Esophagus (tissue), 2 donors: ENCODE results near the gene SLC19A1. TPM values are rescaled to one million over a fixed set of nuclear protein-coding genes. Genes with fewer than 3 reads are reported as not detected.

ENCODE experiments used
- H3K27ac ChIP-seq, 2 donors: one replicate each; pipeline ENCODE4 v1.5.1; 2013; ENCODE audit warnings: low read depth in 2 of 2, mild to moderate bottlenecking in 2 of 2, inconsistent platforms in 1 of 2, low read length in 1 of 2, moderate library complexity in 1 of 2
- H3K27me3 ChIP-seq, 2 donors: one replicate each; pipeline ENCODE4 v1.6.1; 2013; ENCODE audit warnings: low read length in 2 of 2, control low read depth in 1 of 2, mild to moderate bottlenecking in 1 of 2; ENCODE audit not compliant: insufficient read depth in 2 of 2, control insufficient read depth in 1 of 2
- H3K36me3 ChIP-seq, 2 donors: one replicate each; pipeline ENCODE4 v1.6.1; 2013; ENCODE audit warnings: low read length in 1 of 2; ENCODE audit not compliant: control insufficient read depth in 2 of 2, insufficient read depth in 2 of 2
- H3K4me1 ChIP-seq, 2 donors: one replicate each; pipeline ENCODE4 v1.6.1; 2013; ENCODE audit warnings: low read length in 1 of 2; ENCODE audit not compliant: control insufficient read depth in 2 of 2, insufficient read depth in 2 of 2
- H3K4me3 ChIP-seq, 2 donors: one replicate each; pipeline ENCODE4 v1.5.1; 2013; ENCODE audit warnings: low read length in 2 of 2, mild to moderate bottlenecking in 2 of 2, low read depth in 1 of 2, moderate library complexity in 1 of 2
- H3K9me3 ChIP-seq, 2 donors: one replicate each; pipeline ENCODE4 v1.6.1; 2013; ENCODE audit warnings: mild to moderate bottlenecking in 2 of 2, low read depth in 1 of 2, low read length in 1 of 2, moderate library complexity in 1 of 2; ENCODE audit not compliant: control insufficient read depth in 2 of 2, insufficient read depth in 1 of 2
- WGBS, 2 donors: extraction: QIAGEN DNeasy Blood & Tissue Kit; methylation state at CpG; one replicate each; pipeline ENCODE4 v1.1.7; 2013; 5-methylcytosine and 5-hydroxymethylcytosine counted together
- polyA plus RNA-seq, 2 donors: library from polyadenylated mRNA; stranded (reverse); fragments of 200-250 nt; gene quantifications; one replicate each; pipeline ENCODE4 v1.2.3, GENCODE V29; 2013
- donor health status: healthy with polysubstance abuse.
- donor health status: Bipolar disorder and iron deficiency.

Gene SLC19A1
- polyA plus RNA-seq, 2 donors = 3.1 to 3.5 TPM

DNA sequence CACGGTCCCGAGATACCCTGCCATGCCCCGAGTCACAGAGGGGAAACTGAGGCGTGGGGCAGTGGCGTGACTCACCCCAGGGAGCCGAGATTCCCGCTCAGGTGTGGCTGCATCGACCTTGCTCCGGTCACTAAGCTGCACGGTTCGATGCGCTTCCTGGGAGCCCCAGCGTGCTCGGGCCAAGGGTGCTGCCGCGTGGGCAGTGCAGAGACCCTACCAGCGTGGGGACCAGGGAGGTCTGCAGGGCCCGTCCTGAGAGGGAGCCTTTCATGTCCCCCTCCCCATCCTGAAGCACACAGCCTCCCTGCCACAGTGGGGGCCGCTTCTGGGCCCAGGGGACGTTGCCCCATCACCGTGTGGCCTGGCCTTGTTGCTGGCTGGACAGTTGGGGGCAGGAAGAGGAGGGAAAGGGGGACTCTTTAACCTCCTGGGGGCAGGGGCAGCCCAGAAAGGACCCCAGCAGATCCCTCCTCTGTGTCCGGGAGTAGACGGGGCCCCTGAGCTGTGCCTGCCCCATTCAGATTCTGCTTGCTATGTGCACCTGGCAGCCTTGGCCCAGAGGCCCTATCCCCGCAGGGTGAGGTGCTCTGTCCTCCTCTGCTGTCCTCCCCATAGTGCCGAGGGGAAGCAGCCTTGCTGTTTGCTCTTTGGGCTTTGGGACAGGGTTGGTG lies 84.9 kb downstream of the SLC19A1 start:
- no peaks in the 10 kb centered on the region for H3K27me3 ChIP-seq
- peaks cover 10 to 42% of the 10 kb centered on the region in 2 donors for H3K4me1 ChIP-seq
- H3K36me3 ChIP-seq = peaks cover 0 to 2% of the 10 kb centered on the region in 2 donors
- 64 to 72% methylated on average over 21 to 25 of the region's 25 CpGs for WGBS, 2 donors
- no peak overlapping the region for H3K27ac ChIP-seq
- peak overlapping the region in 1 of 2 donors; percentile 15 for H3K4me3 ChIP-seq
- no peaks in the 10 kb centered on the region for H3K9me3 ChIP-seq

DNA sequence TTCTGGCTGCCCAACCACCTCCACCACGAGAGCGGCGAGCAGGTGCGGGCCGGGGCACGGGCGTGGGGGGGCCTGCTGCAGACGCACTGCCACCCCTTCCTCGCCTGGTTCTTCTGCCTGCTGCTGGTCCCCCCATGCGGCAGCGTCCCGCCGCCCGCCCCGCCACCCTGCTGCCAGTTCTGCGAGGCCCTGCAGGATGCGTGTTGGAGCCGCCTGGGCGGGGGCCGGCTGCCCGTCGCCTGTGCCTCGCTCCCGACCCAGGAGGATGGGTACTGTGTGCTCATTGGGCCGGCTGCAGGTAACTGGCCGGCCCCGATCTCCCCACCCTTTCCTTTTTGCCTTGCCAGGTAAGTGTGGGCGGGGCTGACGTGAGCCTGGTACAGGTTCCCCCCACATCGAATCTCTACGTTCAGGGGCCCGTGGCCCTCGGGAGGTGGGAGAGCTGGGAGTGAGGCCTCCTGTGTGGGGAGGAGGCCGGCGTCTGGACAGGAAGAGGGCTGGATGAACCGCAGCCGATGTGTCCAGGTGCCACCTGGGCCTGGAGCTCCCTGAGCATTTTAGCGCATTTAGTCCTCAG lies 85.6 kb downstream of the SLC19A1 start:
- Histone ChIP-seq H3K27me3 (no peaks in the 10 kb centered on the region), H3K4me1 (peaks cover 10 to 42% of the 10 kb centered on the region in 2 donors), H3K27ac (no peak overlapping the region)

GRCh38 chr21:45455674-45456583 lies 86.3 kb downstream of the SLC19A1 start:
- Histone ChIP-seq H3K27ac (peak overlapping the region in 1 of 2 donors; percentile 44), H3K4me1 (peaks cover 10 to 42% of the 10 kb centered on the region in 2 donors), H3K9me3 (no peaks in the 10 kb centered on the region), H3K27me3 (no peaks in the 10 kb centered on the region), H3K36me3 (peaks cover 0 to 2% of the 10 kb centered on the region in 2 donors), H3K4me3 (peak overlapping the region; percentile 31 to 39)
- 45 to 61% methylated on average over 46 to 47 of the region's 47 CpGs for WGBS, 2 donors

More for the DNA sequence above, 85.6 kb downstream of the SLC19A1 start:
- WGBS, 2 donors = 58 to 63% methylated on average over 36 to 38 of the region's 38 CpGs
- Histone ChIP-seq H3K9me3 (no peaks in the 10 kb centered on the region), H3K4me3 (peak overlapping the region in 1 of 2 donors; percentile 15), H3K36me3 (peaks cover 0 to 2% of the 10 kb centered on the region in 2 donors)

DNA sequence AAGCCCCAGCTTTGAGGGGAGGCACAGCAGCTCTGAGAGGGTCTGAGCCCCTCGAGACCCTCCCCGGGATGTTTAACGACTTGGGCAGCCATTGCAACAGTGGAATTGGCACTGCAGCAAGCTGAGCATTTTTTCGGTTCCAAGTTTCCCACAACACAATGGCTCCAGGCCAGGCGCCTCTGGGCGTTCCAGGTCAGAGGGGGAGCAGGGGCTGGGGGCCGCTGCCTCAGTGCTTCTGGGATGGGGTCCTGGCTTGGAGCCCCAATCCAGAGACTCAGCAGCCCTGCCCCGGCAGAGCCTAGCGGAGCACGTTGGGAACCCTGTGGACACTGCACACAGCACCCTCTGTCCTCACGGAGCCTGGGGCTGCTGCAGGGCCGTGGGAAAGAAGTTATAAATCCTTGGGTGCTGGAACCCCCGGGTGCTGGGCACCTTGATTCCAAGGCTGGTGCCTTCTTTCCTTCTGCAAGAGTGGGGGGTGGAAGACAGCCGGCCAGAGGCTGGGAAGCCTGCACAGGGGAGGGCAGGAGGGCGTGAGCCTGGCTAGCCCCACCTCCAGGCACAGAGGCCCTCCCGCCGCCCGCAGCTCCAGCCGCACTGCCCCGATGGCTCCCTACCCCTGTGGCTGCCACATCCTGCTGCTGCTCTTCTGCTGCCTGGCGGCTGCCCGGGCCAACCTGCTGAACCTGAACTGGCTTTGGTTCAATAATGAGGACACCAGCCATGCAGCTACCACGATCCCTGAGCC lies 87.1 kb downstream of the SLC19A1 start:
- Histone ChIP-seq H3K36me3 (peaks cover 0 to 2% of the 10 kb centered on the region in 2 donors), H3K27me3 (no peaks in the 10 kb centered on the region), H3K4me3 (peak overlapping the region; percentile 31 to 39), H3K9me3 (no peaks in the 10 kb centered on the region), H3K4me1 (peaks cover 10 to 42% of the 10 kb centered on the region in 2 donors), H3K27ac (peak overlapping the region in 1 of 2 donors; percentile 44)
- 22 to 25% methylated on average over 22 to 23 of the region's 23 CpGs for WGBS, 2 donors

- Histone ChIP-seq H3K27ac (peak overlapping the region; percentile 34 to 65), H3K4me3 (no peak overlapping the region)
- 39 to 45% methylated on average over 24 of the region's 24 CpGs for WGBS, 2 donors
These were observed 87.9 kb downstream of the SLC19A1 start for GRCh38 chr21:45454060-45454925.

DNA sequence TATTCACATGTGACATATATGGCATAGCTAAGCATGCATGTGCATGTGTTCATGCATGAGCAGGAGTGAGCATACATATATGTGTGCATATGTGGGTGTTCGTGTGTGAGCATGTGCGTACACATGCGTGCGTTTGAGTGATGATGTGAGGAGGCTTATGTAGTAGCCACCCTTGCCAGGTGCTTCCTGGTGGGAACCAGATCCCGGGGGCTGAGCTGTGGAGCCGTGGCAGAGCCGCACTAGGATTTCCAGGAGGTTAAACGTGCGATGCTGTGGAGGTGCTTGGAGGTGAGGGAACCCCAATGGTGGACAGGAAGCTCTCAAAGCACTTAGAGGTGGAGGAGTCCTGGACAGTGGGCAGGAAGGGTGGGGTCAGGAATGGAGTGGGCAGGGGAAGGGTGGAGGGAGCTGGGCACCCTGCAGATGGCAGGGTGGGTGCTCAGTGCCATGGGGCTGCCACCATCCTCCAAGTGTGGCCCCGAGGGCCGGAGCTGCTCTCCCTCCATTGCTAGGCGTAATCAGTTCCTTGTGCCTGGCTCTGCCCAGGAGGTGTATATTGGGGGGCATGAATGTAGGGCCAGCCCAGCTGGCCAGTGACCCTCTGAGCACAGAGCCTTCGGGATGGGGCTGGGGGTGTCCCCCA lies 88.8 kb downstream of the SLC19A1 start:
- H3K27me3 ChIP-seq = no peaks in the 10 kb centered on the region

More at GRCh38 chr21:45454060-45454925, 87.9 kb downstream of the SLC19A1 start:
- Histone ChIP-seq H3K27me3 (no peaks in the 10 kb centered on the region), H3K36me3 (no peaks in the 10 kb centered on the region), H3K4me1 (peaks cover 10 to 42% of the 10 kb centered on the region in 2 donors), H3K9me3 (no peaks in the 10 kb centered on the region)

GRCh38 chr21:45452696-45453307 lies 89.4 kb downstream of the SLC19A1 start:
- Histone ChIP-seq H3K27me3 (no peaks in the 10 kb centered on the region), H3K4me3 (no peak overlapping the region), H3K9me3 (no peaks in the 10 kb centered on the region), H3K4me1 (peaks cover 10 to 52% of the 10 kb centered on the region in 2 donors), H3K27ac (no peak overlapping the region), H3K36me3 (no peaks in the 10 kb centered on the region)
- WGBS, 2 donors = 87 to 93% methylated on average over 7 of the region's 7 CpGs

More for the DNA sequence above, 88.8 kb downstream of the SLC19A1 start:
- H3K9me3 ChIP-seq = no peaks in the 10 kb centered on the region
- no peak overlapping the region for H3K4me3 ChIP-seq
- H3K4me1 ChIP-seq = peaks cover 10 to 48% of the 10 kb centered on the region in 2 donors
- no peaks in the 10 kb centered on the region for H3K36me3 ChIP-seq
- 49 to 63% methylated on average over 12 to 13 of the region's 13 CpGs for WGBS, 2 donors
- peak overlapping the region; percentile 65 to 72 for H3K27ac ChIP-seq

DNA sequence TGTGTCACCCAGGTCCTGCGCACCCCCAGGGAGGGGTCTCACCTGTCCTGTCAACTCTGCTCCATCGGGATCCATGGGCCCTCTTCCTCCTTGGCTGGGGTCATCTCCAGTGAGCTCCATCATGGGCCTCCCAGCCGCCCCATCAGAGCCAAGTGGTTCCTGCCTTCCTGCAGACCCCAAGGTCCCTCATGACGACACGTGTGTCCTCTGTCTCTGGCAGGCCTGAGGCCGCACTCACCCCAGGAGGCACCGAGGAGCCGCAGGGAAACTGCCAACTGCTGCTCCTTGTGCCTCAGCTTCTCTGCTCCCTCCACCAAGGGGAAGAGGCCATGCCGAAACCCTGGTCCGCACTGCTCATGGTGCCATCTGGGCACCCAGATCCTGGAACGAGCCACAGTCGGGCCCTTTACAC lies 90.5 kb downstream of the SLC19A1 start:
- Histone ChIP-seq H3K9me3 (peaks cover 0 to 1% of the 10 kb centered on the region in 2 donors), H3K4me1 (peaks cover 10 to 47% of the 10 kb centered on the region in 2 donors), H3K4me3 (no peak overlapping the region), H3K27ac (no peak overlapping the region), H3K36me3 (no peaks in the 10 kb centered on the region), H3K27me3 (no peaks in the 10 kb centered on the region)
- WGBS, 2 donors = 90% methylated on average over 12 of the region's 12 CpGs
